GM19351 (cell line): ENCODE measurements around the gene RHBDL2.
A peak's percentile ranks its signal among the peaks of the same experiment; 100 is the strongest.
"Not testable (repeated sequence)": the region's sequence is repeated elsewhere in the genome, so short reads cannot be mapped to it uniquely, and the experiment has no call there.

ENCODE experiments used
- ATAC-seq: cut with Tn5 transposase; IDR thresholded peaks from one replicate; pipeline ENCODE4 v1.9.1; 2021; ENCODE audit warnings: mild to moderate bottlenecking, moderate library complexity; ENCODE audit not compliant: unreplicated experiment

Gene RHBDL2, protein sequence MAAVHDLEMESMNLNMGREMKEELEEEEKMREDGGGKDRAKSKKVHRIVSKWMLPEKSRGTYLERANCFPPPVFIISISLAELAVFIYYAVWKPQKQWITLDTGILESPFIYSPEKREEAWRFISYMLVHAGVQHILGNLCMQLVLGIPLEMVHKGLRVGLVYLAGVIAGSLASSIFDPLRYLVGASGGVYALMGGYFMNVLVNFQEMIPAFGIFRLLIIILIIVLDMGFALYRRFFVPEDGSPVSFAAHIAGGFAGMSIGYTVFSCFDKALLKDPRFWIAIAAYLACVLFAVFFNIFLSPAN

DNA sequence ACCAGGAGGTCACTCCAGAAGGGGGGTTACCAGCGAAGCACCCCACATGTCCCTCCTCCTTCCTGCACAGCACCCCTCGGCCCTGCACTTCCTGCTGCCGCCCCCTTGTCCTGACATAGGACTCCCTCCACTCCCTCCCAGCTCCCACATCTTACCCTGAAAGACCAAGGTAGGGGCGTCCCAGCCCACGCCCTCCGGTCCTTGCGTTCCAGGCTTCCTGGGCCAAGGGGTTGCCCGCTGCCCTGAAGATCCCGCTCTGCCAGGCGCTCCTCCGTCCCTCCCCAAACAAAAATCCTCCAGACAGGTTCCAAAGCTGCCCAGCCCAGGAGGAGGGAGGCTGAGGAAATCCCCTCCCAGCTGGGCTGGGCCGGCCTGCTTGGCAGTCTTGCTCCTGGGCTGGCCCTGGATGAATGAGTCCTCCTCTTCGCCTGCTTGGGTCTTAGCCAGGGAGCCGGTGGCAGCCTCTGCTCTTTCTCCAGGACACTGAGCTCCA is at the start of gene RHBDL2:
Gene RHBDL2 (minus strand): TSS at position 304 of the 493 bp plus-strand sequence. CDS start 22,618 bp downstream, outside the sequence.
- ATAC-seq, result no peak

DNA sequence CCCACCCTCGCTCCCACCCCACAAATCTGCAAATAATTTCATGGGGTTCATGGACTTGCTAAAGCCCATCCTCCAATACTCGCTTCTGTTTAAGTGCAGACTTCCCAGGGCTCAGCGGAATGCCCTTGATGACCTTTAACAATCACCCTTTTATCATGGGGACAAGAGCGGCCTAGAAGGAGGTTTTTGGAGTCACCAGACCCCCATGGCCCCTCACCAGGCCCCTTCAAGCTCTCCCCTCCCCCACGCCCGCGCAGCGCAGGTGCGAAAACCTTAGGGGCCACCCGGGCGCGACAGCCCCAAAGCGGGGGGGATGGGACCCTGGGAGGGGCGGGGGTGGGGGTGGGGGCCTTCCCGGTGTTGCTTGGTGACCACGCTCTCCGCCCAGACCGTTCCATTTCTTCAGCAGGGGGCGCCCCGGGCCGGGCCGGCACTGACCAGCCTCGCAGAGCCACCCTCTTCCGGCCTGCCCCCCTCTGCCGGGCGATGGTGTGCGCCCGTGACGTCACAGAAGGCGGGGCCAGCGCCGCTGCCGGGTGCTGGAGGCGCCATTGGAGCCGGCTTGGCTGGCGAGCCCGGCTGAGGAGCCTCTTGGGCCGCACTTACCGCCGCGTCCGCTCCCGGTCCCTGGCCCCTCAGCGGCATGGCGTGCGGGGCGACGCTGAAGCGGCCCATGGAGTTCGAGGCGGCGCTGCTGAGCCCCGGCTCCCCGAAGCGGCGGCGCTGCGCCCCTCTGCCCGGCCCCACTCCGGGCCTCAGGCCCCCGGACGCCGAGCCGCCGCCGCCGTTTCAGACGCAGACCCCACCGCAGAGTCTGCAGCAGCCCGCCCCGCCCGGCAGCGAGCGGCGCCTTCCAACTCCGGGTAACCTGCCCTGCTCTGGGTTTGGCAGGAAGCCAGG is 49.4 kb upstream of the RHBDL2 start, which contains the start of gene AKIRIN1:
Gene AKIRIN1 (plus strand): TSS at position 539 of the 900 bp plus-strand sequence. CDS start 105 bp downstream, at position 644.
- peak; percentile 91 for ATAC-seq

DNA sequence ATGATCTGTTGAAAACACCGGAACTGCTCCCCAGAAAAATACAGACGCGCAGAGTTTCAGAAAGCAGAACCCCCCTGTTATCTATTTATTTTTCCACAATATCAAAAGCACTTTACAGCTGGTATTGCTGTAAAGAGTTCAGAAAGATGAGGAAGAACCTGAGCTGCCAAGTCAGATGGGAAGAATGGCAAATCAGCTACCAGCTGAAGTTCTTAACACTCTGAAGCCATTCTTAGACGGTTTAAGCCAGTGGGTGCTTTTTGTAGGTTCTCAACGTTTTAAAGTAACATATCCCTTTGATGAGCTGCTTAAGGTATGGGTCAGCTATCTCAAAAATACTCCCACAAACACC is 48.7 kb upstream of the RHBDL2 start:
- no peak for ATAC-seq

DNA sequence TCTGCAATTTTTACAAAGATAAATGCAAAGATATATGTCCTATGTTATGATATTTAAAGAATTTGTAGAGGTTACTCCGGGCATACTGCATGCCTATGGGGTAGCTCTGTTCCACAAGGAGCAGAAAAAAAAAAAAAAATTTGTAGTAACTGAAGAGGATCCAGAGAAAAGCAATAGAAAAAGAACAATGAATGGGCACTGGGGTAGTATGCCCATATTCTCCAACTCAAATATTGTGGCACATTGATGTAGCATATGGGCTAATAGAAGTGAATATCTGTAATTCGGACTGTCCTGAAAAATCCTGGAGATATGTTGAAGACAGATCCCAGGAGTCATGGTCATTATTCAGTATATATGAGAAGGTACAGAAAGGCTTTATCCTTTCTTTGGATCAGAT is 48.3 kb upstream of the RHBDL2 start:
- ATAC-seq, result no peak

DNA sequence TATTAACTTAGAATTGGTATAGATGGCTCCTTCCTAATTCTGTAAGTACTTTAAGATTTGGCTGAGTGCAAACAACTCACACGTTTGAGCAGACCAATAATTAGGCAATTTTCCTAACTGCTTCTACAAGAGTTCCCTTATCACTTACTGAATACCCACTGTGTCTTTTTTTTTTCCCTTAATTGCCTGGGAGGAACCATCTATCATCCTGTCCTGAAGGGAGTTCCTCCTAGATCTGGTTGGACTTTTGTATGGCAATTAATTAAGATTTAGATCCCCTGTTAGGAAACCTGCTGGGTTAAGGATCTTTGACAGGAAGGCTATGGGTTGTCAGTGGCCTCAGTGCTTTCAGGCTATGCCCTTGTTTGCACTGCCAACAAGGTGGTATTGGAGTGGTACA is 37.8 kb upstream of the RHBDL2 start:
- not testable (repeated sequence) for ATAC-seq

DNA sequence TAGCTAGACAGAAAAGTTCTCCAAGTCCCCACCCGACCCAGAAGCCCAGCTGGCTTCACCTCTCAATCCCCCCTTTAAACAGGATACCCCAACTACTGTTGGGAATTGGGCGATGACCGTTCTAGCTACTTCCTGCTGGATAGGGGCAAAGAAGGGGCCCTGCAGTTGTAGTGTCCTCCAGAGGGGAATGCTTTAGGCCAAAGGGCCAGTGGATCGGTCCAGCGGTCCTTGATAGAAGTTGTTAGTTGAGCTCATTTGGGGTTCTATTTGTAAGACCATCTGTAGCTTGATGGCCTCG is 36.6 kb upstream of the RHBDL2 start:
- ATAC-seq, result not testable (repeated sequence)

DNA sequence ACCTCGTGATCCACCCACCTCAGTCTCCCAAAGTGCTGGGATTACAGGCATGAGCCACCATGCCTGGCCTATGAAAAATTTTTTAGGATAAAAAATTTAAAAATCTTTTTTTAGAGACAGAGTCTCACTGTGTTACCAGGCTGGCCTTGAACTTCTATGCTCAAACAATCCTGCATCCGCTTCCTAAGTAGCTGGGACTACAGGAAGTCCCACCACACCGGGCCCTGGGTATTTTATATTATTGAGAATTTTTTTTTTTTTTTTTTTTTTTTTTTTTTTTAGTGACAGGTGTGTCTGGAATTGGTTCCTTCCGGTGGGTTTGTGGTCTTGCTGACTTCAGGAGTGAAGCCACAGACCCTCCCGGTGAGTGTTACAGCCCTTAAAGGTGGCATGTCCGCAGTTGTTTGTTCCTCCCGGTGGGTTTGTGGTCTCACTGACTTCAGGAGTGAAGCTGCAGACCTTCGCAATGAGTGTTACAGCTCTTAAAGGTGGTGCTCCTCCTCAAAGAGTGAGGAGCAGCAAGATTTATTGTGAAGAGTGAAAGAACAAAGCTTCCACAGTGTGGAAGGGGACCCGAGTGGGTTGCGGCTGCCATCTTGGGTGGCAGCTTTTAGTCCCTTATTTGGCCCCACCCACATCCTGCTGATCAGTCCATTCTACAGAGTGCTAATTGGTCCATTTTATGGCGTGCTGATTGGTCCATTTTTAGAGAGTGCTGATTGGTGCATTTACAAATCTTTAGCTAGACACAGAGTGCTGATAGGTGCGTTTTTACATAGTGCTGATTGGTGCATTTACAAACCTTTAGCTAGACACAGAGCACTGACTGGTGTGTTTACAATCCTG is 36.0 kb upstream of the RHBDL2 start:
- not testable (repeated sequence) for ATAC-seq

DNA sequence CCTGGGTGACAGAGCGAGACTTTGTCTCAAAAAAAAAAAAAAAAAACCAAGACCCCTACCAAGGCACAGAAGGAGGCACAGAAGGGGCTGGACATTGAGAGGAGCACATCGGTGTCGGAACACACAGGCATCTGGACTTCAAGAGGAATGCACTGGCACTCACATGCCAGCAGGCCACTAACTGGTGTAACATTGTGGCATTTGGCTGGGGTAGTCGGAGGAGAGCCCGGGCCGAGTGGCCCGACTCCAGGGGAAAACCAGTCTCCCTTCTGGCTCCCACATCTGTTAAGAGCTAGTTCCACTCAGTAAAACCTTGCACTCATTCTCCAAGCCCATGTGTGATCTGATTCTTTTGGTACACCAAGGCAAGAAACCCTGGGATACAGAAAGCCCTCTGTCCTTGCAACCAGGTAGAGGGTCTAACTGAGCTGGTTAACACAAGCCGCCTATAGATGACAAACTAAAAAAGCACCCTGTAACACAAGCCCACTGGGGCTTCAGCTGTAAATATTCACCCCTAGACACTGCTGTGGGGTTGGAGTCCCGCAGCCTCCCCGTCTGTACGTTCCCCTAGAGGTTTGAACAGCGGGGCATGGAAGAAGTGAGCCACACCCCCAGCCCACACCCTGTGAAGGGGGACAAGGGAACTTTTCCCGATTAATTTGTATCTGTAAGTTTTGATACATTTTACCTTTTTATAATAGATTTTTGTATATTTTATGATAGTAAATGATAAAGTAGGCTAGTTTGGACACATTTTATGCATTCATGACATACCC is 32.2 kb upstream of the RHBDL2 start:
- ATAC-seq, result no peak

DNA sequence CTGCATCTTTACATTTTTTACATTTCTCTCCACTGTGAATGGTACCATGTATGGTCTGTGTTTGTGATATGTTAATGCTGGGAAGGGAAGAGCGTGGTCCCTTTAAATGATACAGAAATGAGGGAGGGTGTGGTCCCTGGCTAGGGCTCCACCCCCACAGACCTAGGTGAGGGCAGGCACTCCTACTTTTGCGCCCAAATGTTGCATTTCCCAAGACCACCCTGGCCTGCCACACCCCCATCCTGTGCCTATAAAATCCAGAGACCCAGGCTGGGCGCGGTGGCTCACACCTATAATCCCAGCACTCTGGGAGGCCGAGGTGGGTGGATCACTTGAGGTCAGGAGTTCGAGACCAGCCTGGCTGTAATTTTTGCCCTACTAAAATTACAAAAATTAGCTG is 31.5 kb upstream of the RHBDL2 start:
- not testable (repeated sequence) for ATAC-seq

DNA sequence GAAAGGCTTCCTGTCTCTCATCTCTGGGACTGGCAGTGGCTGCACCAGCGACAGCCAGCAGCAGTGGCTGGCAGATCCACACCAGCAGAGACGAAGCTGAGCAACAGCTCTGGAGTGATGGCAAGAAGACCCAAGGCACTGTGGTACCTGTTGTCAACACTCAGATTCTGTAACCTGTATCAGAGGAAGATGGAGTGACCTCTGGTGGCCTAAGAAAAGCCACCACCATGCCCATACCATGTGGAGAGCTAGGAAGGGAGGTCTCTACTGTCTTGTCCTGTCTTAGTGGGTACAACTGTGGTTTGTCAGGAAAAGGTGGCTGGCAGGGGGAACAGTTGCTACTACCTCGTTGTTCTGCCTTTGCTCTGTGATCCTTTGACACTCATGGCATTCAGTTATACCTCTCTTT is 22.5 kb upstream of the RHBDL2 start:
- ATAC-seq, result no peak

DNA sequence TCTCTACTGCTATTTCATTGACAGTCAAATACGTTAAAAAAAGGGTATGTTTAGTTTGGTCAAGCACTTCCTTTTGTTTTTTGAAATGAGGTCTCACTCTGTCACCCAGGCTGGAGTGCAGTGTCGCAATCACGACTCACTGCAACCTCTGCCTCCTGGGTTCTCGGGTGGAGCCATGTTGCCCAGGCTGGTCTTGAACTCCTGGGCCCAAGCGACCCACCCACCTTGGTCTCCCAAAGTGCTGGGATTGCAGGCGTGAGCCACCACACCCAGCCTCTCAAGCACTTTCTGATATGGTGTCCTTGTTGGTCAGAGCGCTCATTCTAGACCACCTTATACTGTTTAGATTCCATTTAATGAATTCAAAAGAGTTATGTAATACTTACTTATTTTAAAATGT is 20.9 kb upstream of the RHBDL2 start:
- ATAC-seq, result no peak

DNA sequence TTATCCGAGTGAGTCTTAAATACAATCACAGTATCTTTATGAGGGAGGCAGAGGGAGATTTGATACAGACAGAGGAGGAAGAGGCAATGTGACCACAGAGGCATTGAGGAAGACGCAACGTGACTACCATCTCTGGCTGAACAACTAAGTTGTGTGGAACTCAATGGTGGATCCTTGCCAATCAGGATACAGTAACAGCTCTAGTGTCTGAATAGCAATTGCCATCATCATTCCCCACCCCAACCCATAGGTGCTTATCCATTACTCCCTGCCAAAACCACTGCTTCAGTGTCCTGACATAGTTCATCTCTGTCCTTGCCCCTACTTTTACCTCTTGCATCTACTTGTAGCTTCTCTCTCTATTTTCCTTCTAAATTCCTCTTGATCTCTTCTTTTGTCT is 20.5 kb upstream of the RHBDL2 start:
- no peak for ATAC-seq

DNA sequence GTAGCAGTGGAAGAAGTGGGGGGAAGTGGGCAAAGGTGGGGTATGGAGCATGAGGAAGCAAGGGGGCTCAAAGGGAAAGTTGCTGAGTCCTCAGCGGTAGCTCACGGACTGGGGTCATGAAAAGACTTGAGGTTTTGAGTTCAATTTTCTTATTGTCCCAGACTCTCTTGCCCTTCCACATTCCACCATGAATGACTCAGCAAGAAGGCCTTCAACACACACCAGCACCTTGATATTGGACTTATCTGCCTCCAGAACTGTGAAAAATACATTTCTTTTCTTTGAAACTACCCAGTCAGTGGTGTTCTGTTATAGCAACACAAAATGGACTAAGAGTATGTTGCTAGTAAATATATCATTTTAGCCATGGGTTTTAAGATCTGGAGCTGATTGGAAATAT is 17.3 kb upstream of the RHBDL2 start:
- ATAC-seq, result no peak

DNA sequence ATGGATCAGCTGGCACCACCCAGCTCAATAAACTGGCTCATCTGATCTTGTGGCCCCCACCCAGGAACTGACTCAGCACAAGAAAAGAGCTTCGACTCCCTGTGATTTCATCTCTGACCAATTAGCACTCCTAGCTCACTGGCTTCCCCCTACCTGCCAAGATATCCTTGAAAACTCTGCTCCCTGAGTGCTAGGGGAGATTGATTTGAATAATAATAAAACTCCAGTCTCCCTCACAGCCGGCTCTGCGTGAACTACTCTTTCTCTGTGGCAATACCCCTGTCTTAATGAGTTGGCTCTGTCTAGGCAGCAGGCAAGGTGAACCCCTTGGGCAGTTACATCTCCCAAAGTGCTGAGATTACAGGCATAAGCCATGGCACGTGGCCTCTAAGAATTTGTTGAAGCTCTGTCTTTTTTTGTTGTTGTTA is 11.8 kb upstream of the RHBDL2 start:
- ATAC-seq, result no peak

DNA sequence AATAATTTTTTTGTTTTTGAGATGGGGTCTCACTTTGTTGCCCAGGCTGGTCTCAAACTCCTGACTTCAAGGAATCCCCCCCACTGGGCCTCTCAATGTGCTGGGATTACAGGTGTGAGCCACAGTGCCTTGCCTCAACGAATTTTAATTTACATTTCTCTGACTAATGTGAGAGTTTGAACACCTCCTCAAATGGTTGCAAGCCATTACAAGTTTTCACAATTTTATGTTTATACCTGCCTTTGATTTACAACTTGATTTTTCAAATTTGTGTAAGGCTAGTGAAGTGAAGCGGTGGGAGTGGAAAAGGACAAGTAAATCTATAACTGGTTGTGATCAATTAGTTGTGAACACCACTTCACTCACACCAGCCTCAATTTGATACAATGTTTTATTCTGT is 8.9 kb upstream of the RHBDL2 start:
- ATAC-seq, result no peak

DNA sequence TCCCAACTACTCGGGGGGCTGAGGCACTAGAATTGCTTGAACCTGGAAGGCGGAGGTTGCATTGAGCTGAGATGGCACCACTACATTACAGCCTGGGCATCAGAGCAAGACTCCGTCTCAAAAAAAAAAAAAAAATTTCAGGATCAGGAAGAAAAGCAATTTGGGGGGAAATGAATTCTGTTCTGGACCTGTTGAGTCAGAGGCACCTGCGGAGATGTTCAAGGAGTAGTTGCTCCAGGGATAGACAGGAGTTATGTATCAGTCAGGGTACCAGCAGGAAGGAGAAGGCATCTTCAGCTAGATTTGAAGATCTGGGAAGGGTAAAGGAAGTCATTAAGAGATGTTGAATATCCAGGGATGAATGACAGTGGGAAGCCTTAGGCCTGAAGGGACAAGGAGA is 2.9 kb upstream of the RHBDL2 start:
- no peak for ATAC-seq

DNA sequence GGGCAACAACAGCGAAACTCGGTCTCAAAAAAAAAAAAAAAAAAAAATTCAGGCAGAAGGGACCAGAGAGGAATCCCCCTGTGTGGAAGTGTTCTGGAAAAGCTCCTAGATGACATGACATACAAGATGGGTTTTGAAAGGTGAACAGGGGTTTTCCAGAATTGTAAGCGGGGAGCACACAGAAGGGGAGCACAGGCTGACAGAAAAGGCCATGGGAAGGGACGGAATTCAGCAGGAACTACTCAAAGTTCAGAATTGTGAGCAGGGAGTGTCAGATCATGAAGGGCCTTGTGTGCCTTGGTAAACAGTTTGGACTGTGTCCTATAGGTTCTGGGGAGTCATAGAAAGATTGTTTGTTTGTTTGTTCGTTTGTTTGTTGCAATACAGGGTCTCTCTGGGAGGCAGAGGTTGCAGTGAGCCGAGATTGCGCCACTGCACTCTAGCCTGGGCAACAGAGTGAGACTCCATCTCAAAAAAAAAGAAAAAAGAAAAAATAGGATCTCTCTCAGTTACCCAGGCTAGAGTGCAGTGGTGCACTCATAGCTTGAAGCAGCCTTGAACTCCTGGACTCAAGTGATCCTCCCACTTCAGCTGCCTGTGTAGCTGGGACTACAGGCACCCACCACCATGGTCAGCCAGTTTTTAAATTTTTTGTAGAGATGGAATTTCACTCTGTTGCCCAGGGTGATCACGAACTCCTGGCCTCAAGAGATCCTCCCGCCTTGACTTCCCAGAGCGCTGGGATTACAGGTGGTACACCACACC is 1.2 kb upstream of the RHBDL2 start:
- ATAC-seq, result no peak

DNA sequence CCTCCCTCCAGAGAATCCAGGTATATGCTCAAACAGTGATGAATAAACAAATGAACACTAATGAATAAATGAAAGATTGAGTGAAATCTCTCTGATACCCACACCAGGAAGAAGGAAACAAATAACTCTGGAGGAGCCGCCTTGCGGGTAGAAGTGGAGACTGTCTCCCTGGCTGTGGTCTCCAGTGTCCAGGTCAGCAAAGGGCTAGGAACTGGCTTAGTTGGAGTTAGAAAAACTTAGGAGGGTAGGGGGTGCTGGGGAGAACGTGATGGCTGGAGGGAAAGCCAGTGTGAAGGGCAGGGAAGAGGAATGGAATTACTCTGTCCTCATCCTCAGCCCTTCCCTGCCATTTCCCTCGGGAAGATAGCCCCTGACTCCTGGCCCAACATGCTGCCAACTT is 537 bp downstream of the RHBDL2 start:
- no peak for ATAC-seq

DNA sequence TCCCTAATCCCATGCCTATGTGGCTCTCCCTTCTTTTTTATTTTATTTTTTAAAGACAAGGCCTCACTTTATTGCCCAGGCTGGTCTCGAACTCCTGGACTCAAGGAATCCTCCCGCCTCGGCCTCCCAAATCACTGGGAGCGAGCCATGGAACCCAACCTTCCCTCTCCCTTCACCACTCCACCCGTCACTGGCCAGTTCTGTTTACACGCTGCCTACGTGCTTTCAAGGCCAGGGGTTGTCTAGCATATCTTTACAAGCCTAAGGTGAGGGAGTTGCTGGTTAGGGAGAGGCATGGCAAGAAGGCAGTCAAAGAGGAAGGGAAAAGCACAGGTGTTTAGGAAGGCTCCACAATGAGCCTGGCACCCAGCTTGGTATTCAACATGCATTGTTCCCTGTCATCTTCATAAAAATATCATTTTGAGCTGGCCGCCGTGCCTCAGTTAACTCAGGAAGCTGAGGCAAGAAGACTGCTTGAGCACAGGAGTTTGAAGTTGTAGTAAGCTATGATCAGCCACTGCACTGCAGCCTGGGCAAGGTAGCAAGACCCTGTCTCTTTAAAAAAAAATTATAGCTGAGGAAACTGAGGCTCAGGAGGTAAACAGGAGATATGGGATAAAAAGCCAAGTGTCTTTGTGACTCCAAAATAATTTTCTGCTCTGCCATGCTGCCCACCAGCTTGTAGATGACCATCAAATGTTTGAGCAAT is 1.1 kb downstream of the RHBDL2 start:
- ATAC-seq, result no peak
